GM12878 (cell line): ENCODE results near the gene CRX. TPM values are rescaled to one million over a fixed set of nuclear protein-coding genes. Genes with fewer than 3 reads are reported as not detected.

Source experiments
- ATAC-seq: fragments of 200-7000 bp; cut with Tn5 transposase; 3 replicates; pipeline ENCODE4 v1.9.1; 2020; ENCODE audit warnings: mild to moderate bottlenecking, moderate library complexity
- BruUV-seq: library from RNA; stranded (reverse); fragments of 400-500 nt; replicated peaks from 2 replicates; lab custom pipeline; 2021; lab: Mats Ljungman, UMichigan
- CTCF ChIA-PET: fragments of 300-600 bp; sonication (Branson Sonifier 250); formaldehyde crosslinking; extraction: SDS; loops from one replicate; lab custom pipeline; 2021; ENCODE audit warnings: inconsistent platforms; lab: Yijun Ruan, JAX
- POLR2A ChIA-PET: fragments of 350-600 bp; formaldehyde crosslinking; extraction: SDS; loops from one replicate; lab custom pipeline; 2021; ENCODE audit warnings: inconsistent platforms; lab: Charles Lee
- RAD21 ChIA-PET: fragments of 300-600 bp; sonication (Branson Sonifier 250); formaldehyde crosslinking; loops from one replicate; lab custom pipeline; 2023; ENCODE audit warnings: antibody characterized with exemption; ENCODE audit not compliant: unreplicated experiment; lab: Charles Lee
- SMC1A ChIA-PET: fragments of 300-600 bp; sonication (Branson Sonifier 250); formaldehyde crosslinking; loops from one replicate; lab custom pipeline; 2023; ENCODE audit not compliant: unreplicated experiment, uncharacterized antibody; lab: Charles Lee
- DNase-seq: peaks from one replicate; pipeline ENCODE4 v3.0.0-alpha.2; 2011; ENCODE audit warnings: low read depth, low spot score
- FAIRE-seq: peaks from 3 replicates; lab custom pipeline; 2011; peaks lifted over from hg19 to GRCh38; lab: Jason Lieb, UNC
- H2AFZ ChIP-seq: 2 replicates; pipeline ENCODE4 v1.6.0; 2011; ENCODE audit warnings: low read depth, low read length, control low read depth; ENCODE audit not compliant: control insufficient read depth
- H3K27ac ChIP-seq: 2 replicates; pipeline ENCODE4 v1.5.1; 2011; ENCODE audit warnings: control low read depth; ENCODE audit not compliant: control insufficient read depth, insufficient read depth
- H3K27me3 ChIP-seq, 2 experiments: replicated peaks in 1 of 2; 2 replicates each; pipeline versions ENCODE4 v1.6.0 to v1.6.1; 2011; ENCODE audit warnings: low read length in 1 of 2; ENCODE audit not compliant: control insufficient read depth in 2 of 2, insufficient read depth in 2 of 2
- H3K36me3 ChIP-seq, 2 experiments: 2 replicates each; pipeline ENCODE4 v1.5.1; 2011; ENCODE audit warnings: low read length in 1 of 2; ENCODE audit not compliant: control insufficient read depth in 2 of 2, insufficient read depth in 2 of 2
- H3K4me1 ChIP-seq: 2 replicates; pipeline ENCODE4 v1.6.1; 2011; ENCODE audit warnings: mild to moderate bottlenecking, low read length, moderate library complexity, mixed read lengths; ENCODE audit not compliant: control insufficient read depth, insufficient read depth
- H3K4me2 ChIP-seq: 2 replicates; pipeline ENCODE4 v1.6.0; 2011; ENCODE audit warnings: control low read depth; ENCODE audit not compliant: control insufficient read depth, insufficient read depth
- H3K4me3 ChIP-seq: fragments of 200-600 bp; sonication (generic); 2 replicates; pipeline ENCODE4 v1.5.1; 2016
- H3K79me2 ChIP-seq: 2 replicates; pipeline ENCODE4 v1.6.0; 2011; ENCODE audit warnings: low read length; ENCODE audit not compliant: control insufficient read depth, insufficient read depth
- H3K9ac ChIP-seq: 2 replicates; pipeline ENCODE4 v1.8.0; 2011; ENCODE audit warnings: low read length, control low read depth, mixed read lengths; ENCODE audit not compliant: control insufficient read depth, insufficient read depth
- H3K9me3 ChIP-seq: replicated peaks from 3 replicates; pipeline ENCODE4 v1.5.1; 2011; ENCODE audit warnings: mild to moderate bottlenecking, low read length; ENCODE audit not compliant: control insufficient read depth, insufficient read depth
- H4K20me1 ChIP-seq: 2 replicates; pipeline ENCODE4 v1.6.0; 2011; ENCODE audit not compliant: control insufficient read depth, insufficient read depth
- FOXK2 ChIP-seq: fragments of 450-650 bp; IDR thresholded peaks from 2 replicates; pipeline ENCODE4 v1.6.1; 2017; ENCODE audit warnings: mild to moderate bottlenecking, moderate library complexity
- MEF2A ChIP-seq: IDR thresholded peaks from 2 replicates; pipeline ENCODE4 v1.6.1; 2011; ENCODE audit warnings: low read depth, mild to moderate bottlenecking, low read length, moderate library complexity; ENCODE audit not compliant: insufficient read depth
- ZBTB4 ChIP-seq: fragments of 450-650 bp; formaldehyde crosslinking; IDR thresholded peaks from 2 replicates; pipeline ENCODE4 v1.4.0; 2022; ENCODE audit warnings: mild to moderate bottlenecking, moderate library complexity
- WGBS: methylation state at CpG from one replicate; pipeline ENCODE4 v1.1.6; 2016; ENCODE audit warnings: low lambda C conversion rate; ENCODE audit not compliant: insufficient replicate concordance, insufficient coverage; ENCODE audit errors: missing lambda C conversion rate; 5-methylcytosine and 5-hydroxymethylcytosine counted together
- in situ Hi-C: fragments of 300-500 bp; cut with MboI; formaldehyde crosslinking; loops from 9 replicates; pipeline ENCODE4 v1.14.3; 2018; ENCODE audit warnings: mixed read lengths
- intact Hi-C: fragments of 100-400 bp; cut with micrococcal nuclease; formaldehyde crosslinking; loops from one replicate; pipeline ENCODE4 v1.14.2; 2022; ENCODE audit not compliant: unreplicated experiment
- polyA plus RNA-seq, 11 experiments: library from polyadenylated mRNA; depleted of rRNA in 4 of 11; unstranded in 6 of 11; stranded (reverse) in 5 of 11; fragments of >200 nt; fragmentation: Nextera tagmentation in 4 of 11; fragmentation: Illumina TruSeq in 1 of 11; extraction: Ambion mirVana in 4 of 11; extraction: Trizol in 1 of 11; gene quantifications; 1 replicate in 1 of 11; 2 replicates in 10 of 11; pipeline versions ENCODE4 v1.2.1 to v1.2.3, GENCODE V29; 2011 to 2016; ENCODE audit warnings: inconsistent platforms in 2 of 11, missing spikeins in 2 of 11, low read depth in 1 of 11
- total RNA-seq, 4 experiments: library from RNA; depleted of rRNA in 3 of 4; stranded (reverse); fragments of >200 nt in 3 of 4; fragmentation: Illumina TruSeq in 1 of 4; extraction: Trizol in 1 of 4; gene quantifications; 2 replicates each; pipeline versions ENCODE4 v1.2.1 to v1.2.3, GENCODE V29; 2013 to 2021

Gene CRX
- total and polyA plus RNA-seq, 10 of the 15 experiments (the other 5 are each of a cell fraction or from before 2014, with no cell fraction given): not detected

GRCh38 chr19:47861630-47862029 is 39.9 kb downstream of the CRX start:
- H3K36me3 ChIP-seq: no peaks in the 10 kb centered on the region
- 55% methylated on average over 5 of the region's 5 CpGs for WGBS
- POLR2A ChIA-PET: no interaction called here
- no peak for DNase-seq
- H3K4me2 ChIP-seq: no peak overlapping the region
- no peak overlapping the region for H3K27ac ChIP-seq
- no peak overlapping the region for H3K4me3 ChIP-seq
- CTCF ChIA-PET: no interaction called here
- no peaks in the 10 kb centered on the region for H4K20me1 ChIP-seq
- no peaks in the 10 kb centered on the region for H3K79me2 ChIP-seq
- no TSS peak for BruUV-seq
- no peak overlapping the region for H3K9ac ChIP-seq
- no peak overlapping the region for H2AFZ ChIP-seq
- no peak for FAIRE-seq
- TF ChIP-seq FOXK2: no peak
- TF ChIP-seq MEF2A: no peak
- TF ChIP-seq ZBTB4 (CRISPR knock-in tag): no peak
- in situ Hi-C loops (loop anchor here (25.0 kb wide), 1 partner anchor 701 kb away; the partner anchor contains the start of gene SULT2B1), intact Hi-C loops (no loop called here)
- ATAC-seq: no peak
- no peaks in the 10 kb centered on the region for H3K4me1 ChIP-seq
- no peaks in the 10 kb centered on the region for H3K27me3 ChIP-seq
- H3K9me3 ChIP-seq: no peaks in the 10 kb centered on the region; the same call in 1 of the 3 replicates
- SMC1A ChIA-PET: no interaction called here
- RAD21 ChIA-PET: no interaction called here
